HepG2 (cell line): Measurements from ENCODE around the gene SLC17A9. TPM values are rescaled to one million over a fixed set of nuclear protein-coding genes. Genes with fewer than 3 reads are reported as not detected.

Experiments
- ATAD3A ChIP-seq: sonication (generic); formaldehyde crosslinking; IDR thresholded peaks from 2 replicates; pipeline ENCODE4 v1.4.0; 2020; ENCODE audit warnings: missing genetic modification reagents
- CREM ChIP-seq, 2 experiments: sonication (generic) in 1 of 2; formaldehyde crosslinking in 1 of 2; IDR thresholded peaks; 2 replicates each; pipeline versions ENCODE4 v1.4.0 to v1.6.1; 2016 to 2020; ENCODE audit warnings: antibody characterized with exemption in 1 of 2, mild to moderate bottlenecking in 1 of 2, missing genetic modification reagents in 1 of 2
- HNRNPLL ChIP-seq: fragments of 200-400 bp; formaldehyde crosslinking; IDR thresholded peaks from 2 replicates; pipeline ENCODE4 v1.6.1; 2017; ENCODE audit warnings: mild to moderate bottlenecking, low read depth, low read length; ENCODE audit not compliant: poor library complexity, severe bottlenecking
- ISX ChIP-seq: sonication (generic); formaldehyde crosslinking; conservative IDR thresholded peaks from 2 replicates; pipeline ENCODE4 v1.5.0; 2020; ENCODE audit warnings: missing genetic modification reagents
- JUN ChIP-seq: sonication (generic); formaldehyde crosslinking; IDR thresholded peaks from 2 replicates; pipeline ENCODE4 v1.4.0; 2020; ENCODE audit warnings: mild to moderate bottlenecking, missing genetic modification reagents
- KDM4B ChIP-seq: sonication (generic); formaldehyde crosslinking; IDR thresholded peaks from 2 replicates; pipeline ENCODE4 v1.4.0; 2020; ENCODE audit warnings: missing genetic modification reagents
- MATR3 ChIP-seq: sonication (generic); formaldehyde crosslinking; IDR thresholded peaks from 2 replicates; pipeline ENCODE4 v1.4.0; 2020; ENCODE audit warnings: missing genetic modification reagents
- MAZ ChIP-seq, 2 experiments: sonication (generic) in 1 of 2; formaldehyde crosslinking in 1 of 2; IDR thresholded peaks; 2 replicates each; pipeline versions ENCODE4 v1.5.0 to v1.6.1; 2012 to 2020; ENCODE audit warnings: low read depth in 2 of 2, mild to moderate bottlenecking in 2 of 2, borderline replicate concordance in 1 of 2, improper control_type of control experiment in 1 of 2, low read length in 1 of 2, missing genetic modification reagents in 1 of 2, moderate library complexity in 1 of 2
- RELA ChIP-seq: sonication (generic); formaldehyde crosslinking; IDR thresholded peaks from 2 replicates; pipeline ENCODE4 v1.4.0; 2020; ENCODE audit warnings: missing genetic modification reagents
- RERE ChIP-seq: IDR thresholded peaks from 2 replicates; pipeline ENCODE4 v1.6.1; 2016; ENCODE audit warnings: low read depth, missing genetic modification reagents, missing compliant biosample characterization
- YEATS2 ChIP-seq: sonication (generic); formaldehyde crosslinking; IDR thresholded peaks from 2 replicates; pipeline ENCODE4 v1.4.0; 2020; ENCODE audit warnings: missing genetic modification reagents, borderline replicate concordance
- ZFP36 ChIP-seq: fragments of 150-350 bp; IDR thresholded peaks from 2 replicates; pipeline ENCODE4 v1.6.1; 2018; ENCODE audit warnings: borderline replicate concordance, low read length, low read depth; ENCODE audit not compliant: partially characterized antibody
- ZMYM2 ChIP-seq: sonication (generic); formaldehyde crosslinking; IDR thresholded peaks from 2 replicates; pipeline ENCODE4 v1.8.0; 2022; ENCODE audit warnings: mild to moderate bottlenecking, missing genetic modification reagents
- ZNF20 ChIP-seq: sonication (generic); formaldehyde crosslinking; IDR thresholded peaks from 2 replicates; pipeline ENCODE4 v1.4.0; 2020; ENCODE audit warnings: mild to moderate bottlenecking, moderate library complexity, missing genetic modification reagents
- ZNF230 ChIP-seq: sonication (generic); formaldehyde crosslinking; IDR thresholded peaks from 2 replicates; pipeline ENCODE4 v1.4.0; 2020; ENCODE audit warnings: mild to moderate bottlenecking, missing genetic modification reagents
- ZNF674 ChIP-seq: sonication (generic); formaldehyde crosslinking; IDR thresholded peaks from 2 replicates; pipeline ENCODE4 v1.5.0; 2020; ENCODE audit warnings: low read depth, mild to moderate bottlenecking, missing genetic modification reagents
- ZNF788 ChIP-seq: sonication (generic); formaldehyde crosslinking; IDR thresholded peaks from 2 replicates; pipeline ENCODE4 v1.5.0; 2020; ENCODE audit warnings: mild to moderate bottlenecking, missing genetic modification reagents, borderline replicate concordance
- polyA plus RNA-seq, 8 experiments: library from polyadenylated mRNA; depleted of rRNA in 3 of 8; stranded (reverse) in 7 of 8; unstranded in 1 of 8; fragments of >200 nt; fragmentation: Illumina TruSeq in 4 of 8; extraction: Trizol in 4 of 8; gene quantifications; 2 replicates each; pipeline versions ENCODE4 v1.2.1 to v1.2.3, GENCODE V29; 2011 to 2016; ENCODE audit warnings: low read depth in 4 of 8, missing spikeins in 1 of 8, mixed read lengths in 1 of 8; ENCODE audit not compliant: insufficient read depth in 1 of 8
- total RNA-seq, 5 experiments: library from RNA; depleted of rRNA; stranded (reverse); fragments of >200 nt; fragmentation: Illumina TruSeq; extraction: Trizol; gene quantifications; 2 replicates each; pipeline ENCODE4 v1.2.3, GENCODE V29; 2016; ENCODE audit warnings: low read depth in 1 of 5

SLC17A9 gene
- total and polyA plus RNA-seq, 2 of the 13 experiments (the other 11 are each of a cell fraction or from before 2014, with no cell fraction given), result 110 to 191 TPM

GRCh38 chr20:62952373-62952967, at the start of gene SLC17A9 (continued):
- TF ChIP-seq MAZ (IDR thresholded peaks at IDR 0.05; ENCODE audit: borderline replicate concordance, low read depth, low read length) (peak; percentile 97), MAZ (CRISPR knock-in tag; IDR thresholded peaks at IDR 0.05; ENCODE audit: low read depth) (peak; percentile 99; the same call in 1 of the 2 replicates), ZNF20 (CRISPR knock-in tag) (no peak), YEATS2 (peak; percentile 57; the same call in 1 of the 2 replicates), JUN (no peak), MATR3 (no peak), ZNF674 (CRISPR knock-in tag) (peak; percentile 79; the same call in 1 of the 2 replicates), ZFP36 (no peak), CREM (IDR thresholded peaks at IDR 0.05) (peak; percentile 75), CREM (CRISPR knock-in tag; IDR thresholded peaks at IDR 0.05) (peak; percentile 64), ZNF230 (peak; percentile 87; the same call in 1 of the 2 replicates), KDM4B (CRISPR knock-in tag) (peak; percentile 98; the same call in 1 of the 2 replicates), RERE (CRISPR knock-in tag) (peak; percentile 70; the same call in 1 of the 2 replicates), ISX (CRISPR knock-in tag) (no peak), ATAD3A (CRISPR knock-in tag) (no peak; the same call in 1 of the 2 replicates), HNRNPLL (peak; percentile 56), ZNF788 (peak; percentile 99), ZMYM2 (CRISPR knock-in tag) (peak; percentile 74; the same call in 1 of the 2 replicates), RELA (CRISPR knock-in tag) (peak; percentile 97; the same call in 1 of the 2 replicates)
